HG03342 (cell line): ENCODE measurements around the gene APOE.

ENCODE experiments used
- ATAC-seq: cut with Tn5 transposase; IDR thresholded peaks from one replicate; pipeline ENCODE4 v1.9.1; 2021; ENCODE audit warnings: mild to moderate bottlenecking, moderate library complexity; ENCODE audit not compliant: unreplicated experiment

Gene APOE

GRCh38 chr19:44951179-44952159 is 45.9 kb downstream of the APOE start:
- ATAC-seq, result no peak

GRCh38 chr19:44954278-44954648 is 48.7 kb downstream of the APOE start:
- ATAC-seq, result no peak

- ATAC-seq, result peak; percentile 75
Measured at GRCh38 chr19:44954649-44955504, 49.3 kb downstream of the APOE start, which contains the start of gene CLPTM1. Gene CLPTM1 (plus strand): TSS chr19:44955380. CDS start chr19:44955396, 16 bp downstream.

GRCh38 chr19:44955505-44956439 is 50.2 kb downstream of the APOE start:
- ATAC-seq, result no peak

- ATAC-seq, result no peak
Measured at GRCh38 chr19:44957526-44957925, 51.9 kb downstream of the APOE start.

GRCh38 chr19:44958090-44958489 is 52.5 kb downstream of the APOE start:
- no peak for ATAC-seq
